Measurements from ENCODE around the gene BIRC5.
"Not testable (repeated sequence)": the region's sequence is repeated elsewhere in the genome, so short reads cannot be mapped to it uniquely, and the experiment has no call there.

The BIRC5 gene

GRCh38 chr17:78225088-78225865 lies 11.2 kb downstream of the BIRC5 start:
- no peak for DNase-seq (ENCODE audit: low read depth)

GRCh38 chr17:78226055-78226758 lies 12.2 kb downstream of the BIRC5 start:
- DNase-seq (ENCODE audit: low read depth) = no peak

- no peak for DNase-seq (ENCODE audit: low read depth)
These were observed 12.9 kb downstream of the BIRC5 start for GRCh38 chr17:78226759-78227454.

GRCh38 chr17:78227455-78227916 lies 13.4 kb downstream of the BIRC5 start:
- no peak for DNase-seq (ENCODE audit: low read depth)

- DNase-seq (ENCODE audit: low read depth) = no peak
These were observed 14.1 kb downstream of the BIRC5 start for GRCh38 chr17:78228176-78228575.

GRCh38 chr17:78230252-78230962 lies 16.4 kb downstream of the BIRC5 start:
- DNase-seq (ENCODE audit: low read depth) = no peak

- DNase-seq (ENCODE audit: low read depth) = no peak
These were observed 17.2 kb downstream of the BIRC5 start, which contains the start of gene TMEM235 for GRCh38 chr17:78230996-78231935. TSS of gene TMEM235 (plus strand) at chr17:78231631. CDS start at chr17:78232024, 393 bp downstream.

- DNase-seq (ENCODE audit: low read depth) = no peak
These were observed 18.2 kb downstream of the BIRC5 start for GRCh38 chr17:78231991-78232858.

GRCh38 chr17:78232859-78233173 lies 18.8 kb downstream of the BIRC5 start:
- no peak for DNase-seq (ENCODE audit: low read depth)

GRCh38 chr17:78233678-78234077 lies 19.6 kb downstream of the BIRC5 start:
- DNase-seq (ENCODE audit: low read depth) = no peak

GRCh38 chr17:78234261-78234865 lies 20.3 kb downstream of the BIRC5 start:
- no peak for DNase-seq (ENCODE audit: low read depth)

GRCh38 chr17:78235022-78235421 lies 21.0 kb downstream of the BIRC5 start:
- DNase-seq (ENCODE audit: low read depth) = not testable (repeated sequence)

GRCh38 chr17:78235885-78236284 lies 21.8 kb downstream of the BIRC5 start:
- DNase-seq (ENCODE audit: low read depth) = no peak

GRCh38 chr17:78236362-78237127 lies 22.5 kb downstream of the BIRC5 start:
- DNase-seq (ENCODE audit: low read depth) = no peak

- no peak for DNase-seq (ENCODE audit: low read depth)
These were observed 23.5 kb downstream of the BIRC5 start for GRCh38 chr17:78237401-78238012.

GRCh38 chr17:78238823-78239488 lies 24.9 kb downstream of the BIRC5 start:
- DNase-seq (ENCODE audit: low read depth) = no peak

GRCh38 chr17:78239489-78239931 lies 25.5 kb downstream of the BIRC5 start:
- DNase-seq (ENCODE audit: low read depth) = no peak
